GM18868 (cell line): ENCODE results near the gene CPAMD8.
"Not testable (repeated sequence)": the region's sequence is repeated elsewhere in the genome, so short reads cannot be mapped to it uniquely, and the experiment has no call there.

ENCODE experiments used
- ATAC-seq: cut with Tn5 transposase; IDR thresholded peaks from one replicate; pipeline ENCODE4 v1.9.1; 2021; ENCODE audit warnings: mild to moderate bottlenecking, moderate library complexity; ENCODE audit not compliant: unreplicated experiment

Gene CPAMD8

DNA sequence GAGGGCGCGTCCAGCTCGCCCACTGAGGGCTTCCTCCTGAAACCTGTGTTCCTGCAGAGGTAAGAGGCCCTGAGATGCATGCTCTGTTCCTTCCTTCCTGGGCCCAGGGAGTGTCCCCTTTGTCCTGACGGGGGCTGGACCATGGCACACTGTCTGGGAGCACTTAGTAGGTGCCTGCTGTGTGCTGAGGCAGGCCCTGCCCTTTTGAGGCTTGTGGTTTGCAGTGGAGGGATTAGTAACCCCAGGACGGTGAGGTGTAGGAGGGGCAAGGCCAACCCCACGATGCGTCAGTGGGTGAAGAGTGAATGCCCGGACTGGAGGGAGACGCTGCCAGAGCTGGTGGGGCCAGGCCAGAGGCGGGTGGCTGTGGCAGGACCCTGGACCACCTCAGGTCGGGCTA lies 149.0 kb downstream of the CPAMD8 start:
- no peak for ATAC-seq

- no peak for ATAC-seq
These were observed 149.7 kb downstream of the CPAMD8 start for GRCh38 chr19:16876904-16877361.

- ATAC-seq, result no peak
These were observed 150.7 kb downstream of the CPAMD8 start for GRCh38 chr19:16875584-16876555.

DNA sequence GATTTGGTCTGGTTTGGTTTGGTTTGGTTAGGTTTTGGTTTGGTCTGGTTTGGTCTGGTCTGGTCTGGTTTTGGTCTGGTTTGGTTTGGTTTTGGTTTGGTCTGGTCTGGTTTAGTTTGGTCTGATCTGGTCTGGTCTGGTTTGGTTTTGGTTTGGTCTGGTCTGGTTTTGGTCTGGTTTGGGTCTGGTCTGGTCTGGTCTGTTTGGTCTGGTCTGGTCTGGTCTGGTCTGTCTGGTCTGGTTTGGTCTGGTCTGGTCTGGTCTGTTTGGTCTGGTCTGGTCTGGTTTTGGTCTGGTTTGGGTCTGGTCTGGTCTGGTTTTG lies 151.7 kb downstream of the CPAMD8 start:
- not testable (repeated sequence) for ATAC-seq

DNA sequence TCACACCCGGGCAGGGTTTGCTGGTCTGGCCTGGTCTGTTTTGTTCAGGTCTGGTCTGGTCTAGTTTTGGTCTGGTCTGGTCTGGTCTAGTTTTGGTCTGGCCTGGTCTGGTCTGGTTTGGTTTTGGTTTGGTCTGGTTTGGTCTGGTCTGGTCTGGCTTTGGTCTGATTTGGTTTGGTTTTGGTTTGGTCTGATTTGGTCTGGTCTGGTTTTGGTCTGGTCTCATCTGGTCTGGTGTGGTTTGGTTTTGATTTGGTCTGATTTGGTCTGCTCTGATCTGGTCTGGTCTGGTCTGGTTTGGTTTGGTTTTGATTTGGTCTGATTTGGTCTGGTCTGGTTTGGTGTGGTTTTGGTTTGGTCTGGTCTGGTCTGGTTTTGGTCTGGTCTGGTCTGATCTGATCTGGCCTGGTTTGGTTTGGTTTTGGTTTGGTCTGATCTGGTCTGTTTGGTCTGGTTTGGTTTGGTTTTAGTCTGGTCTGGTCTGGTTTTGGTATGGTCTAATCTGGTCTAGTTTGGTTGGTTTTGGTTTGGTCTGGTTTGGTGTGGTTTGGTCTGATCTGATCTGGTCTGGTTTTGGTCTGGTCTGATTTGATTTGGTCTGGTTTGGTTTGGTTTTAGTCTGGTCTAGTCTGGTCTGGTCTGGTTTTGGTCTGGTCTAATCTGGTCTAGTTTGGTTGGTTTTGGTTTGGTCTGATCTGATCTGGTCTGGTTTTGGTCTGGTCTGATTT lies 152.2 kb downstream of the CPAMD8 start:
- no peak for ATAC-seq

GRCh38 chr19:16873594-16873993 lies 153.0 kb downstream of the CPAMD8 start:
- no peak for ATAC-seq

DNA sequence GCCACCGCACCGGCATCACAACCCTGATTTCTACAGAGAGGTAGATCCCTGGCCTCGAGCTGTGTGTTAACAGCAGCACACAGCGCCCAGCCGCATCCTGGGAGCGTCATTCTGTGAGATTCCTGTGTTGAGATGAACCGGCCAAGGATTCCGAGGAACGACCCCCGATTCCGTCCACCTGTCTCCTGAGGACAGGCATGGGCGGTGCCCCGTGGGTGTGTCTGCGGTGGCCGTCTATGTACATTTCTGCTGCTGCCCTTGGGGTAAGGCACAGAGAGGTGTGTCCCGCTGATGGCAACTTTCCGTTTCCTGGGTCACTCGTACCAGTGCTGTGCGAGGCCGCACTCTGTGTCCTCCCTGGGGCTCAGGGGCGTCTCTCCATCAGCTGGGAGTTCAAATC lies 153.9 kb downstream of the CPAMD8 start:
- no peak for ATAC-seq

DNA sequence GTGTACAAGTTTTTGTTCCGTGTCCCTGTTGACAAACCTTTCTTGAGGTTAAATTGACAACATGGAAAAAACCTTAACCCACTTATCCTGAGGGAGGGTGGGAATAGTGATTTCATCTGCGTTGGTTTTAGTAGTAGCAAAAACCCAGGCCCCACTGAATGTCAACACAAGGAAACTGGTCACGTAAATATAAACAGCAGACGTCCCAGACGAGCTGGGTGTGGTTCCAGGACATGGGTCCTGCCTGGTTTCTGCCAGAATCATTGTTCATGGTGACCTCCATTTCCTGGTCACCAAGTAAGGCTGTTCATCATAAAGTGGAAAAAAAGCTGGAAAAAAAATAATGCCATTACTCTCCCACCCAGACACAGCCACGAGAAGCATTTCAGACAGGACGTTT lies 154.7 kb downstream of the CPAMD8 start:
- no peak for ATAC-seq

GRCh38 chr19:16869331-16869972 lies 157.2 kb downstream of the CPAMD8 start:
- ATAC-seq, result no peak

- ATAC-seq, result no peak
These were observed 158.0 kb downstream of the CPAMD8 start for GRCh38 chr19:16868423-16869130.

DNA sequence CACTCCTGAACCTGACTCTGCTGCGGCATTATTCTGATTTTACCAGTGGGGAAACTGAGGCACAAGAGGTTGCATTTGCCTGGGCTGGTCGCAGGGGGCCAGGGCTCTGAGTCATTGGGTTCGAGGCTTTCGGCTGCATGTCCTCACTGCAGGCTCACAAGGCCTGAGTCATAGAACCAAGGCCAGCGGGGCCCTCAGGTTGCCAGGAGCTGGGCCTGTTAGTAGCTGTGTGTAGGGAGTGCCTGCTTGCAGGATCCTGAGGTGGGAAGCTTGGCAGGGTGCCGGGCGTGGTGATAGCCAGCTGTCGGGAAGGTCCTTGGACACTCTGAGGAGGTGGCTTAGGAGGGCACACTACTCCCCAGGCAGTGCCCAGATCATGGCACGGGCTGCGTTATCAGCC lies 159.4 kb downstream of the CPAMD8 start:
- ATAC-seq, result no peak

- ATAC-seq, result no peak
These were observed 163.7 kb downstream of the CPAMD8 start for GRCh38 chr19:16862826-16863415.

GRCh38 chr19:16861834-16862233 lies 164.8 kb downstream of the CPAMD8 start:
- no peak for ATAC-seq

DNA sequence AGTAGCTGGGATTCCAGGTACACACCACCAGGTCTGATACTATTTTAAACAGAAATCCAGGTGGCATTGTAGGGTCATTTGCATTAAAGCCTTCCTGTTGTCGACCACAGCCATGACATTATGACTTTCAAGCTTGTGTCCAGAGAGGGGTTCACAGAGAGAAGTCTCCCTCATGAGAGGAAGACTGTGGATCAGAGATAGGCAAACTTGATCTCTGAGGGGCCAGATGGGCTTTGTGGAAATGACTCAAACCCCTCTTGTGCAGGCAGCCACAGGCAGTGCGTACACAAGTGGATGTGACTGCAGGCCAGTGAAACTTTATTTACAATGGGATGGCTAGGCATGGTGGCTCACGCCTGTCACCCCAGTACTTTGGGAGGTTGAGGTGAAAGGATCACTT lies 165.6 kb downstream of the CPAMD8 start:
- no peak for ATAC-seq

DNA sequence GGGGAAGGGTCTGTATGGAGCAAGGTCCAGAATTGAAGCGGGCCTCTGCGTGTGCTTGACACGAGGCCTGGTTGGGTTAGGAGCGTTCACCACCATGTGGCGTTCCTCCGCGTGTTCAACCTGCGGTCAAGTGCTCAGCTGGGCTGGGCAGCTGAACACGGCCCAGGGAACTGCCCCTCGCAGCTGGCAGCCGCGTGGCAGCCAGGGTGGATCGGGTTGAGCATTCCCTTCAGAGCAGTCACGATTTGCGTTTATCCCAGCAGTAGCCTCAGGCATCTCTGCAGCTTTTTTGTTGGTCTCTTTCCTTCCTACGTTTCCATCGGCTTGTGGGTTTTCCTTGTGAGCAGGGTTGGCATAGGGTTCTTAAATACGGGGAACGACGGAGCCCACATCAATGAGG lies 166.5 kb downstream of the CPAMD8 start:
- no peak for ATAC-seq

GRCh38 chr19:16859626-16860025 lies 167.0 kb downstream of the CPAMD8 start:
- no peak for ATAC-seq

- ATAC-seq, result no peak
These were observed 170.5 kb downstream of the CPAMD8 start for GRCh38 chr19:16856091-16856490.

DNA sequence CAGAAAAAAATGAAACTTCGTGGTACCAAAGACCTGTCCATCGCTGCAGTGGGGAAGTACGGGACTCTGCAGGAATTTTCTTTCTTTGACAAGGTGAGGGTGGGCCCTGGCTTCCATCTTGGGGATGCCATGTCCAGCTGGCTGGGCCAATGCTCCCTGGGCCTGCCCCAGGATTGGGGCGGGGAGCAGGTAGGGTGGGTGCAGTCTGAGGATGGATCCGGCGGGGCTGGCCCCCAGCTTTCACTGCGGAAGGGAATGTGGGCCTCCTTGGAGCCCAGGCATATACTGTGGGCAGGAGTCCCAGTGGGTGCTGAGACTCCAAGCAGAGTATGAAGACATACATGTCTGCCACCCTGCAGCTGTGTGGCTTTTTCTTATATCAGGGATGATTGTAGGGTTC lies 173.5 kb downstream of the CPAMD8 start:
- ATAC-seq, result no peak

GRCh38 chr19:16851031-16851712 lies 175.4 kb downstream of the CPAMD8 start:
- ATAC-seq, result no peak

GRCh38 chr19:16850133-16850532 lies 176.5 kb downstream of the CPAMD8 start:
- ATAC-seq, result no peak
